NCI-H524 (cell line): ENCODE measurements around the gene BTBD9.
A peak's percentile ranks its signal among the peaks of the same experiment; 100 is the strongest.
"Not testable (repeated sequence)": the region's sequence is repeated elsewhere in the genome, so short reads cannot be mapped to it uniquely, and the experiment has no call there.

Source experiments
- DNase-seq, 2 experiments: peaks; one replicate each; lab custom pipeline; 2025; lab: John Stamatoyannopoulos, UW

Gene BTBD9

GRCh38 chr6:38387971-38388370, 251.8 kb downstream of the BTBD9 start:
- no peak for DNase-seq

- DNase-seq = no peak
Measured at GRCh38 chr6:38387461-38387860, 252.3 kb downstream of the BTBD9 start.

- DNase-seq = no peak
Measured at GRCh38 chr6:38378801-38379200, 260.9 kb downstream of the BTBD9 start.

GRCh38 chr6:38375937-38376336, 263.8 kb downstream of the BTBD9 start:
- DNase-seq = no peak

GRCh38 chr6:38375341-38375740, 264.4 kb downstream of the BTBD9 start:
- DNase-seq = no peak

GRCh38 chr6:38371881-38372280, 267.8 kb downstream of the BTBD9 start:
- no peak for DNase-seq

- DNase-seq = no peak
Measured at GRCh38 chr6:38370653-38371601, 268.8 kb downstream of the BTBD9 start.

- DNase-seq = no peak
Measured at GRCh38 chr6:38367231-38367630, 272.5 kb downstream of the BTBD9 start.

GRCh38 chr6:38366234-38366633, 273.5 kb downstream of the BTBD9 start:
- no peak for DNase-seq

GRCh38 chr6:38364775-38365174, 275.0 kb downstream of the BTBD9 start:
- no peak for DNase-seq

GRCh38 chr6:38364127-38364526, 275.6 kb downstream of the BTBD9 start:
- no peak for DNase-seq

GRCh38 chr6:38355519-38355918, 284.2 kb downstream of the BTBD9 start:
- no peak for DNase-seq

- DNase-seq = no peak
Measured at GRCh38 chr6:38354905-38355304, 284.8 kb downstream of the BTBD9 start.

GRCh38 chr6:38354037-38354381, 285.7 kb downstream of the BTBD9 start:
- DNase-seq = no peak

GRCh38 chr6:38353310-38354036, 286.3 kb downstream of the BTBD9 start:
- no peak for DNase-seq

GRCh38 chr6:38352636-38353035, 287.1 kb downstream of the BTBD9 start:
- no peak for DNase-seq

GRCh38 chr6:38350942-38351341, 288.8 kb downstream of the BTBD9 start:
- no peak for DNase-seq

- no peak for DNase-seq
Measured at GRCh38 chr6:38350220-38350619, 289.5 kb downstream of the BTBD9 start.

GRCh38 chr6:38349795-38350194, 289.9 kb downstream of the BTBD9 start:
- no peak for DNase-seq

- no peak for DNase-seq
Measured at GRCh38 chr6:38349221-38349620, 290.5 kb downstream of the BTBD9 start.

- peak in 1 of 2 experiments; percentile 70 for DNase-seq
Measured at GRCh38 chr6:38348371-38348770, 291.4 kb downstream of the BTBD9 start.

GRCh38 chr6:38347829-38348228, 291.9 kb downstream of the BTBD9 start:
- not testable (repeated sequence) for DNase-seq
